ENCODE results near the gene ST3GAL3. TPM values are rescaled to one million over a fixed set of nuclear protein-coding genes. Genes with fewer than 3 reads are reported as not detected.

ST3GAL3 gene
- total and polyA plus RNA-seq, 2 of the 13 experiments (the other 11 are each of a cell fraction or from before 2014, with no cell fraction given): 5.1 to 8.1 TPM

- Histone ChIP-seq H3K27me3 (ENCODE audit: control insufficient read depth in 1 of 2, insufficient read depth in 2 of 2, low read length in 2 of 2) (no peaks in the 10 kb centered on the region), H3K79me2 (ENCODE audit: insufficient read depth, low read length) (no peaks in the 10 kb centered on the region), H2AFZ (ENCODE audit: low read length) (no peak overlapping the region), H3K9me3 (ENCODE audit: low read length) (no peaks in the 10 kb centered on the region), H3K36me3 (replicated peaks in 1 of 2; ENCODE audit: control insufficient read depth in 1 of 2, insufficient read depth in 2 of 2, low read length in 2 of 2) (0 out of 5 replicates have a peak, but pooled peaks cover 0 to 3% of the 10 kb centered on the region in 2 experiments), H3K4me2 (ENCODE audit: low read depth, low read length) (no peak overlapping the region), H3K9ac (ENCODE audit: insufficient read depth, low read depth, low read length) (no peak overlapping the region), H3K4me3 (replicated peaks in 1 of 3; ENCODE audit: insufficient read depth in 1 of 3, low read depth in 2 of 3, low read length in 3 of 3) (no peak overlapping the region), H4K20me1 (ENCODE audit: insufficient read depth, low read length) (no peaks in the 10 kb centered on the region), H3K4me1 (ENCODE audit: insufficient read depth, low read length) (no peaks in the 10 kb centered on the region), H3K27ac (ENCODE audit: extremely low read length, insufficient read depth, low read length) (no peak overlapping the region)
- ChIA-PET POLR2A (no interaction called here), CTCF (ENCODE audit: low intra/inter-chr PET ratio, low total read pairs) (no interaction called here)
- DNase-seq (ENCODE audit: low spot score): no peak
- no peak for TF ChIP-seq HNF4G (IDR thresholded peaks at IDR 0.05; ENCODE audit: borderline replicate concordance, low read depth, low read length)
- no peak for TF ChIP-seq HNF4G (CRISPR knock-in tag; IDR thresholded peaks at IDR 0.05; ENCODE audit: borderline replicate concordance, low read depth)
- no peak for TF ChIP-seq PHF20 (CRISPR knock-in tag; IDR thresholded peaks at IDR 0.05)
- TF ChIP-seq DZIP1 (CRISPR knock-in tag; IDR thresholded peaks at IDR 0.05): no peak
- no peak for TF ChIP-seq NKX3-1 (CRISPR knock-in tag; IDR thresholded peaks at IDR 0.05)
- no peak for TF ChIP-seq REPIN1 (CRISPR knock-in tag; IDR thresholded peaks at IDR 0.05; ENCODE audit: borderline replicate concordance, low read depth)
- no peak for TF ChIP-seq ZBTB21 (CRISPR knock-in tag; IDR thresholded peaks at IDR 0.05)
- TF ChIP-seq LBX2 (CRISPR knock-in tag; IDR thresholded peaks at IDR 0.05; ENCODE audit: borderline replicate concordance): no peak
- no peak for TF ChIP-seq CBX5 (CRISPR knock-in tag; IDR thresholded peaks at IDR 0.05; ENCODE audit: borderline replicate concordance)
- no peak for TF ChIP-seq MXD3 (CRISPR knock-in tag; IDR thresholded peaks at IDR 0.05)
- no peak for TF ChIP-seq HNRNPL (IDR thresholded peaks at IDR 0.05; ENCODE audit: low read depth, low read length)
- TF ChIP-seq ZFP36L1 (CRISPR knock-in tag; IDR thresholded peaks at IDR 0.05): no peak
- TF ChIP-seq PLRG1 (conservative IDR thresholded peaks at IDR 0.05): no peak
- TF ChIP-seq NR0B2 (CRISPR knock-in tag; IDR thresholded peaks at IDR 0.05): no peak
- TF ChIP-seq ZNF30 (CRISPR knock-in tag; IDR thresholded peaks at IDR 0.05): no peak
- TF ChIP-seq SNAPC5 (CRISPR knock-in tag; IDR thresholded peaks at IDR 0.05; ENCODE audit: borderline replicate concordance): no peak
- TF ChIP-seq ZNF879 (CRISPR knock-in tag; IDR thresholded peaks at IDR 0.05): no peak
- over 99% methylated on average over 5 of the region's 5 CpGs for WGBS (ENCODE audit: low lambda C conversion rate)
- ATAC-seq: no peak
- BruUV-seq (replicated peaks): no TSS peak
- in situ Hi-C loops (cut with HindIII; ENCODE audit: extremely low pct_ligation_motif_present, low pct_unique_long_range_greater_than_20kb): no loop called here
- FAIRE-seq: no peak
- intact Hi-C loops (cut with micrococcal nuclease; ENCODE audit: unreplicated experiment): no loop called here
Observed at GRCh38 chr1:43772978-43773377, 65.6 kb downstream of the ST3GAL3 start.

All from HepG2 (cell line).